Calu3 (cell line): ENCODE data around the gene FAM228B. TPM values are rescaled to one million over a fixed set of nuclear protein-coding genes. Genes with fewer than 3 reads are reported as not detected.

Experiments
- Bru-seq: library from RNA; stranded (reverse); fragments of 400-500 nt; gene quantifications from one replicate; lab custom pipeline; 2021; lab: Mats Ljungman, UMichigan
- BruChase-seq, 2 experiments: library from RNA; stranded (reverse); fragments of 400-500 nt; gene quantifications; one replicate each; lab custom pipeline; 2021; lab: Mats Ljungman, UMichigan
- BruUV-seq: library from RNA; stranded (reverse); fragments of 400-500 nt; replicated peaks from 2 replicates; lab custom pipeline; 2021; lab: Mats Ljungman, UMichigan
- CTCF ChIA-PET: fragments of 300-600 bp; sonication (Branson Sonifier 250); formaldehyde crosslinking; loops from one replicate; lab custom pipeline; 2022; ENCODE audit warnings: antibody characterized with exemption; lab: Charles Lee
- DNase-seq: peaks from one replicate; pipeline ENCODE4 v3.0.0; 2022
- H3K27ac Mint-ChIP-seq: one replicate; pipeline ENCODE4 v1.8.0; 2022; ENCODE audit warnings: mixed read lengths; ENCODE audit not compliant: unreplicated experiment
- H3K27me3 Mint-ChIP-seq: one replicate; pipeline ENCODE4 v1.8.0; 2022; ENCODE audit warnings: mixed read lengths; ENCODE audit not compliant: unreplicated experiment
- H3K36me3 Mint-ChIP-seq: one replicate; pipeline ENCODE4 v1.8.0; 2022; ENCODE audit warnings: mild to moderate bottlenecking, moderate library complexity, mixed read lengths; ENCODE audit not compliant: insufficient read depth, unreplicated experiment
- H3K4me1 Mint-ChIP-seq: one replicate; pipeline ENCODE4 v1.8.0; 2022; ENCODE audit warnings: mild to moderate bottlenecking, low read depth, mixed read lengths; ENCODE audit not compliant: unreplicated experiment
- H3K4me3 Mint-ChIP-seq: one replicate; pipeline ENCODE4 v1.8.0; 2022; ENCODE audit warnings: mild to moderate bottlenecking, low read depth, moderate library complexity, mixed read lengths; ENCODE audit not compliant: unreplicated experiment
- H3K9me3 Mint-ChIP-seq: one replicate; pipeline ENCODE4 v1.8.0; 2022; ENCODE audit warnings: low read depth, mixed read lengths; ENCODE audit not compliant: unreplicated experiment
- CTCF ChIP-seq: fragments of 200-600 bp; IDR thresholded peaks from one replicate; pipeline ENCODE4 v1.8.0; 2022; ENCODE audit warnings: antibody characterized with exemption; ENCODE audit not compliant: unreplicated experiment
- intact Hi-C: fragments of 100-400 bp; cut with micrococcal nuclease; formaldehyde crosslinking; loops from one replicate; pipeline ENCODE4 v1.10.0; 2022; ENCODE audit not compliant: unreplicated experiment
- long read RNA-seq: library from polyadenylated mRNA; stranded (forward); transcript quantifications from one replicate; pipeline ENCODE4 v2.0.0, GENCODE V29; 2022
- total RNA-seq: library from RNA; stranded (reverse); gene quantifications from 2 replicates; pipeline ENCODE4 v1.2.3, GENCODE V29; 2022

The FAM228B gene
- 7.4 and 8.3 TPM in 2 replicates for total RNA-seq
- percentile 38 among the genes with signal in this experiment for Bru-seq, nascent RNA
- BruChase-seq, experiment 1, labeled RNA remaining after a 6-hour chase = percentile 44 among the genes with signal in this experiment
- BruChase-seq, experiment 2, labeled RNA remaining after a 2-hour chase = percentile 42 among the genes with signal in this experiment
- long read RNA-seq, partial matches to known transcripts = 2 of 18 reads
- long read RNA-seq, other reads (novel, unspliced or antisense) = 16 of 18 reads

- intact Hi-C loops = no loop called here
- no peak for TF ChIP-seq CTCF
- H3K4me3 Mint-ChIP-seq = peak within 1 kb of the TSS; percentile 88
- peak within 1 kb of the TSS; percentile 79 for H3K27ac Mint-ChIP-seq
- no peaks in the 10 kb centered on the region for H3K9me3 Mint-ChIP-seq
- H3K4me1 Mint-ChIP-seq = peaks cover 13% of the 10 kb centered on the region
- H3K36me3 Mint-ChIP-seq = peaks cover 20% of the 10 kb centered on the region
- DNase-seq = peak; percentile 86
- no peaks in the 10 kb centered on the region for H3K27me3 Mint-ChIP-seq
- CTCF ChIA-PET = interaction anchor here (1.5 kb wide), 1 partner anchor 39 kb away, joined by 5 read pairs; the partner anchor contains the start of gene TP53I3
- no TSS peak for BruUV-seq
These were observed at the start of gene FAM228B, which contains the start of gene PFN4 for GRCh38 chr2:24123195-24123921. Gene FAM228B (plus strand): TSS chr2:24123469. CDS start chr2:24124362, 893 bp downstream. Gene PFN4 (minus strand): TSS chr2:24123334. CDS start chr2:24122535, 799 bp downstream.

- peaks cover 36% of the 10 kb centered on the region for H3K36me3 Mint-ChIP-seq
- no peak overlapping the region for H3K27ac Mint-ChIP-seq
- H3K9me3 Mint-ChIP-seq = no peaks in the 10 kb centered on the region
- DNase-seq = no peak
- no peak for TF ChIP-seq CTCF
- CTCF ChIA-PET = no interaction called here
- H3K4me1 Mint-ChIP-seq = peaks cover 15% of the 10 kb centered on the region
- H3K4me3 Mint-ChIP-seq = no peak overlapping the region
- BruUV-seq = no TSS peak
- intact Hi-C loops = no loop called here
- H3K27me3 Mint-ChIP-seq = no peaks in the 10 kb centered on the region
These were observed 49.5 kb upstream of the FAM228B start for GRCh38 chr2:24073816-24074215.

GRCh38 chr2:24075259-24075658 lies 48.0 kb upstream of the FAM228B start:
- no peaks in the 10 kb centered on the region for H3K27me3 Mint-ChIP-seq
- peak overlapping the region; percentile 79 for H3K4me3 Mint-ChIP-seq
- no peak for TF ChIP-seq CTCF
- no TSS peak for BruUV-seq
- peaks cover 40% of the 10 kb centered on the region for H3K36me3 Mint-ChIP-seq
- peak overlapping the region; percentile 80 for H3K27ac Mint-ChIP-seq
- DNase-seq = no peak
- H3K4me1 Mint-ChIP-seq = peaks cover 15% of the 10 kb centered on the region
- CTCF ChIA-PET = no interaction called here
- intact Hi-C loops = loop anchor here (5.0 kb wide), 2 partner anchors 87 to 148 kb away; partner anchors contain the start of gene ATAD2B
- no peaks in the 10 kb centered on the region for H3K9me3 Mint-ChIP-seq
